GM19324 (cell line): Measurements from ENCODE around the gene SURF2.
"Not testable (repeated sequence)": the region's sequence is repeated elsewhere in the genome, so short reads cannot be mapped to it uniquely, and the experiment has no call there.

Source experiments
- ATAC-seq: cut with Tn5 transposase; IDR thresholded peaks from one replicate; pipeline ENCODE4 v1.9.1; 2021; ENCODE audit warnings: mild to moderate bottlenecking, moderate library complexity; ENCODE audit not compliant: unreplicated experiment, low FRiP score

Gene SURF2

DNA sequence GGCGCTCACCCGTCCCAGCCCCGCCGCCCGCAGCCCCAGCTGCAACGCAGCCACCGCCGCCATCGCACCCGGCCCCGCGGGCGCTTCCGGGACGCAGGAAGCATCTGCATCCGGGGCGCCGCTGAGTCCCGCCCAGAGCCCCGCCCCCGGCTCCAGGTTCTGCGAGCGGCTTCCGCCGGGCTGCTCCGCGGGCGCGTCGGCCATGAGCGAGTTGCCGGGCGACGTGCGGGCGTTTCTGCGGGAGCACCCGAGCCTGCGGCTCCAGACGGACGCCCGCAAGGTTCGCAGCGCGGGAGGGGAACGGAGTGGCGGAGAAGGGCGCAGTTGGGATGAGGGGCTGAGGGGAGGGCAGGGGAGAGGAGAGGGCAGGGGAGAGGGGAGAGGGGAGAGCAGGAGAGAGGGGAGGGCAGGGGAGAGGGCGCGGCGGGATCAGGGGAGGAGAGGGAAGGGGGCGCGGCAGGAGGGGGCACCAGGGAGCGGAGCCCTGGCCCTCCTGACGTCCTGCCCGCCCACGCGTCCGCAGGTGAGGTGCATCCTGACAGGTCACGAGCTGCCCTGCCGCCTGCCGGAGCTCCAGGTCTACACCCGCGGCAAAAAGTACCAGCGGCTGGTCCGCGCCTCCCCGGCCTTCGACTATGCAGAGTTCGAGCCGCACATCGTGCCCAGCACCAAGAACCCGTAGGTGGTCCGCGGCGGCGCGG lies at the start of gene SURF2, which contains the start of gene SURF1:
SURF2 (plus strand) TSS at position 160 of the 701 bp plus-strand sequence; CDS start at position 203, 43 bp downstream.
SURF1 (minus strand) TSS at position 97 of the 701 bp plus-strand sequence; CDS start at position 63, 34 bp downstream.
- peak; percentile 56 for ATAC-seq

DNA sequence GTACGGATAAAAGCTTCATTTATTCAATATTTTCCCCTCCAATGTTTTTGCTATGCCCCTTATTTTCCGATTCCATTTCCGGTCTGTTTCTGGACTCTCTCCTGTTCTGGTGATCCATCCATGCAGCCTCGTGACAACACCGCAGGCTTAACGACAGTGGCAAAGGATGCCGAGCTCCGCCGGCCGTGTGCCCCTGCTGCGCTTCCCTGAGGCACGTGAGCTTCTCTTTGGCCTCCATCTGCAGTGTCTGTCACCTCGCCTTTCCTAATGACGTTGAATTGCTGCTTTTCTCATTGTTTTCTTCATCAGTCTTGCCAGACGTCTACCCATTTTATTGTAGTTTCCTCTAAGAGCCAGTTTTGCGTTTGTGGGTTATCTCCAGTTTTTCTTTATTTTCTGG lies 49.0 kb upstream of the SURF2 start:
- ATAC-seq = no peak

DNA sequence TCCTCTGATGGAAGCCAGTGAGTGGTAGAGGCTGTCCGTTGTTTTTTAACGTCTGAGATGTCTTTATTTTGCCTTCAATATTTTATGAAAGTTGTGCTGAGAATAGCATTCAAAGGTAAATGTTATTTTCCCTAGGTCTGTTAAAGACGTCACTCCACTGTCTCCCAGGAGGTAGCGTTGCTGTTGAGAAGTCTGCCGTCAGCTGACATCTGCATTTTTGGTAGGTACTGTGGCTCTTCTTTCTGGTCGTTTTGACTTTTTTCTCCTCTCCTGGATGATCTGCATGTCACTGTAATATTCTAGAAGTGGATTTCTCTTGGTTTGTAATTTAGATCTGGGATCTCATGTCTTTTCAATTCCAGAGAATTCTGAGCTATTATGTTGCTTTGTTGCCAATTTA lies 46.7 kb upstream of the SURF2 start:
- no peak for ATAC-seq

DNA sequence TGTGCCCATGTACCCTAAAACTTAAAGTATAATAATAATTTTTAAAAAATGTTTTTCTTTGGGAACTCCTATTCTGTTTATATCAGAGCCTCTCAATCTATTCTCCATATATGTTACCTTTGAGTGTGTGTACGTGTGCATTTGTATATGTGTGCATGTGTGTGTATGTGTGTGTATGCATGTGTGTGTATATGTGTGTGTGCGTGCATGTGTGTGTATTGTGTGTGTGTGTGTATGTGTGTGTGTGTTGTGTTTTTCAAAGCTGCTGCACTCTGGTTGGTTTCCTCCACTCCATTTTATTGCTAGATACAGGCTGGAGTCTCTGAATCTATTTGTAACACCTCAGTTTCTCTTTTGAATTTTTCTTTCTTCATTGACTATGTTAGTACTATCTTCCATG lies 40.4 kb upstream of the SURF2 start:
- ATAC-seq = no peak

DNA sequence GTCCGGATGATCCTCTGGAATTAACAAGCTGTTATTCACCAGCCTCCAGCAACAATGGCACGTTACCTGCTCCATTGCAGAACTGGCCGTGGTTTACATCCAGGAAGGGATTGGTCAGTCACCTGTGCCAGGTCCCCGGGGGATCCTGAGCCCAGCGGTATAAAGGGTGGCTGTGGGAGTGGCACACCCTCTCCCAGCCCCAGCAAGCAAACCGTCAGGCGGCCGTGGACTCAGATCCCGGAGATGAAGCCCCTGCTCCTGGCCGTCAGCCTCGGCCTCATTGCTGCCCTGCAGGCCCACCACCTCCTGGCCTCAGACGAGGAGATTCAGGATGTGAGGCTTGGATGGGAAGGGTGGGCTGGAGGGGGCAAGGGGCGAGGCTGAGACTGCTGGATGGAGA lies 38.8 kb upstream of the SURF2 start:
- ATAC-seq = not testable (repeated sequence)

DNA sequence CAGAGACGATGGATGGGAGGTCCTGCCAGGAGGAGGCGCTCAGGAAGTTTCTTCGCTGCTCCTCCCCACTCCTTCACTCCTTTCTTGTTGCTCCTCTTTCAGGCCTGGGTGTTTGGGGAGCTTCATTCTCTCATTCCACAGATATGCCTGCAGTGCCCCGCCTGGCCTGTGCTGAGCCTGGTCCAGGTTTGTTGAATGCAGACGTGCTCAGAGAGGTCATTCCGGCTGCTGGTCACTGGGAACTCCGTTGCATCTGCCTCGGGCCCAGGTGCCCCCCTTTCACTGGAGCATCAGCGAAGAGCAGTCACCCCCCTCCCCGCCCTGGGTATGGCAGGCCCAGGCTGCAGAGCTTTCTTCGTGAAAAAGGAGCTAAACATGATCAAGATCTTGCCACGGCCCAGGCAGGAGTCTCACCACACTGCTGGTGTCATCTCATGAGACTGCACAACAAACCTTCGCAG lies 35.9 kb upstream of the SURF2 start:
- ATAC-seq = no peak

DNA sequence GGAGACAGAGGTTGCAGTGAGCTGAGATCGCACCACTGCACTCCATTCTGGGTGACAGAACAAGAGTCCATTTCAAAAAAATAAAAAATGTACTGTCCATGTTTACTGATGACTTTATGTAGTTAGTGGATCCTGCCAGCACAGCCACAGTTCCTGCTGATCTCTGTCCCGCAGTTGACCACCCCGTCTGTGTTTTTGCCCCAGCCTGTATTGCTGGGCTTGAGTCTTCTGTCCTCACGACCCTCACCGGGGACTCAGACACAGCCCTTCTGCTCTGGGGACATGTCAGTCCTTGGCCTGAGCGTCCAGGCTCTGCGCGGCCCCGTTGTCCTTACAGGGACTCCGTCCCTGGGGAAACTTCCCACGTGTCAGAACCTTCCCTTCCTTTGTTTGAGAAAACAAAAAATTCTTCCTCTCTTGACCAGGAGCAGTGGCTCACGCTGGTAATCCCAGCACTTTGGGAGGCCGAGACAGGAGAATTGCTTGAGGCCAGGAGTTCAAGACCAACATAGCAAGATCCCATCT lies 34.9 kb upstream of the SURF2 start:
- no peak for ATAC-seq

DNA sequence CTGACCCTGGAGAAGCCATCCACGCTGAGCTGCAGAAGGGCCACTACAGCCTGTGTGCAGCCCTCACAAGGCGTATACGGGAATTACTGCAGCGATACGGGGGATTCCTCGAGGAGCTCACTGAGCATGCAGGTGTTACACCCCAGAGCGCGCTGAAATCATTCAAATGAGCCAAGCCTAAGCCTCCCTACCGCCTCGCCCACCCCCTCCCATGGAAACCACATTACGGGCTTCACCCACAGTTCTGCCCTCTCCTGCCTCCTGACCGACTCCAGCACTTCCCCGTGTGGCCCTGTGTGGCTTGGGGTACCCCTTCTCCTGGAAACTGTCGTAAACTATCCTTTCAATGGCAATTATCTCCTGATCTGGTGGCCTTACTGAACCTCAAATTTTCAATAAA lies 33.6 kb upstream of the SURF2 start:
- no peak for ATAC-seq

DNA sequence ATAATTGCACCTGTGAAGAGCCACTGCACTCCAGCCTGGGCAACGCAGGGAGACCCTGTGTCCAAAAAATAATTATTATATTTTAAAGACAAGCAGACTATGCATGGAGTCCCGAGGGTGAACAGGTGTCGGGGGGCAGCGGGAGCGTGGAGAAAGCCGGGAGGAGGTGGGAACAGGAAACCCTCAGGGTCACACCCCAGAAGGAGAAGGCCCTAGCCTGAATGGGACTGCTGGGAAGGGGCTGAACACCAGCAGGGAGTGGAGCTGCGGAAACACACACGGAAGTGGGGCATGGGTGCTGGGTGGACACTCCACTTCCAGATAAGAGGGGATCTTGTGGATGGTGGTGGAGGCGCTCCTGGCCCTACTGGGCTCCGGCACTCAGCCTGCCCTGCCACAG lies 33.1 kb upstream of the SURF2 start:
- ATAC-seq = no peak

DNA sequence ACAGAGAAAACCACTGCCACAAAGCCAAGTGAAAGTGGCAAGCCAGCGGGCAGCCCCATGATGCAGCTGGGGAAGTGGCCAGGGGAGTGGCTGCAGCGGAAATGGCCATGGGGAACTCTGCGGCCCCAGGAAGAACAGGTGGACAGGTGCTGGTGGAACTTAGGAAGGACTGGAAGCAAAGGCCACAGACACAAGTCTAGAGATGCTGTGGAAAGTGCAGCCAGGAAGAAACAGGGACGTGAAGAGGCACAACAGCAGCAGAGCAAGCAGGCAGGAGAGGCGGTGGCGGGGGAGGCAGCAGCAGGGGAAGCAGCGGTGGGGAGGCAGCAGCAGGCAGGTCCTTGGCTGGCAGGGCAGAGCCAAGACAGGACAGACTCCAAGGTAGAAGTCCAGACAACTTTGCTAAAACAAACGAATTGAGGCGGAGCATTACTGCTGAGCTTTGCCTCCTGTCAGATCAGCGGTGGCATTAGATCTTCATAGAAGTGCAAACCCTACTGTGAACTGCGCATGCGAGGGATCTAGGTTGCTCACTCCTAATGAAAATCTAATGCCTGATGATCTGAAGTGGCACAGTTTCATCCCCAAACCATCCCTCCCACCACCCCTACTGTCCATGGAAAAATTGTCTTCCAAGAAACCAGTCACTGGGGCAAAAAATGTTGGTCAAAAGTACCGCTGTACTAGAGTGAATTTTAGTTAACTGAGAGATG lies 32.2 kb upstream of the SURF2 start:
- no peak for ATAC-seq

DNA sequence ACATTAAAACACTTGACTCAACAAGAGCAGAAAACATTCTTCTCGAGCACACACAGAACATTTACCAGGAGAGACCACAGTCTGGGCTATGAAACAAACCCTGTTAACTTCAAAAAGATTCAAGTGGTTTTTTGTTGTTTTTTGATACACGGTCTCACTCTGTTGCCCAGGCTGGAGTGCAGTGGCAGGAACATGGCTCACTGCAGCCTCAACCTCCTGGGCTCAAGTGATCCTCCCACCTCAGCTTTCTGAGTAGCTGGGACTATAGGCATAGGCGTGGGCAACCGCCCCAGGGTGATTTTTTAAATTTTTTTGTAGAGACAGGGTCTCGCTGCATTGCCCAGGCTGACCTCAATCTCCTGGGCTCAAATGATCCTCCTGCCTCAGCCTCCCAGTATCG lies 29.3 kb upstream of the SURF2 start:
- ATAC-seq = not testable (repeated sequence)

DNA sequence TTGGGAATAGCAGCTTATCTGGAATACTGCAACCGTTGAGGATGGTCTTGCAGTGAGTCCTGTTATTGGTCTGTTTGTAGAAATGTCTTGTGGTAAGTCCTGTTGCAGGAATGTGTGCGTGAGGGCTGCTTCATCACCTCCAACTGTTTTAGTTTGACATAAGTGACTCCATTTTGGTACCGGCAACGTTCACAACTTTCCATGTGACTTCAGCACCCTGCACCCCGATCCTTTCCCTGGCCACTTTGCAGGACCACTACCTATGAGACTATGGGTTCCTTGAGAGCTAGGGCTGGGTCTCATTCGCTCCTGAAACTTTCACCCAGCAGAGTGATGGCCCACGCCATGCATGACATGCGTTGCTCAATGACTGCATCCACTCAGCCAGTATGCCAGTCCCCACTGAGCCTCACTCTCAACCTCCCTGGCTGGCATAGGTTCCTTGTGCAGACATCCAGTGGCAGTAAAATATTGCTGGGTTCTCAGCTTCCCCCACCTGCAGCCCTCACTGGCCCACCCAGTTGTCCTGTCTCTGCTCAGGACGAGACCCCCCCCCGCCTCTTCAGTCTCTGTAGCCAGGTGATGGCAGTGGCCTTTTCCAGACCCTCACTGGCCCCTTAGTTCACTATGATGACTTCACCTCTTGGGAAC lies 28.4 kb upstream of the SURF2 start:
- no peak for ATAC-seq

DNA sequence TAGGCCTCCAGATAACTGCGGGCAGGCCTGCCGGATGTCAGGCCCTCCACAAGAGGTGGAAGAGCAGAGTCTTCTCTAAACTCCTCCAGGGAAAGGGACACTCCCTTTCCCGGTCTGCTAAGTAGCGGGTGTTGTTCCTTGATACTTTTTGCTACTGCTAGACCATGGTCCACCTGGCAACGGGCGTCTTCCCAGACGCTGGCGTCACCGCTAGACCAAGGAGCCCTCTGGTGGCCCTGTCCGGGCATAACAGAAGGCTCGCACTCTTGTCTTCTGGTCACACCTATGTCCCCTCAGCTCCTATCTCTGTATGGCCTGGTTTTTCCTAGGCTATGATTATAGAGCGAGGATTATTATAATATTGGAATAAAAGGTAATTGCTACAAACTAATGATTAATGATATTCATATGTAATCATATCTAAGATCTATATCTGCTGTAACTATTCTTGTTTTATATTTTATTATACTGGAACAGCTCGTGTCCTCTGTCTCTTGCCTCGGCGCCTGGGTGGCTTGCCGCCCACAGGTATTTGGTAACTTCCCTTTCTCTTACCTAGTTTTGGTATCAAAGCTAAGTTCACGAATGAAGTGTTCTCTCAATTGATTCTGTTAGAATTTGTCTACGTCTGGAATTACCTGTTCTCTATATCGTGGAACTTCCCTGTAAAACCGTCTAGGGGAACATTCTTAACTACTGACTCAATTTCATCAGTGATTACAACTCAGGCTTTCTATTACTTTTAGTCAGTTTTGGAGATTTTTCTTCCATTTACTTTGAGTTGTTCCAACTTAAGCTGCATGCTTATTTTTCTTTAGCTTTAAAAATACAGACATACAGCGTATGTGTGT lies 26.8 kb upstream of the SURF2 start:
- ATAC-seq = not testable (repeated sequence)

DNA sequence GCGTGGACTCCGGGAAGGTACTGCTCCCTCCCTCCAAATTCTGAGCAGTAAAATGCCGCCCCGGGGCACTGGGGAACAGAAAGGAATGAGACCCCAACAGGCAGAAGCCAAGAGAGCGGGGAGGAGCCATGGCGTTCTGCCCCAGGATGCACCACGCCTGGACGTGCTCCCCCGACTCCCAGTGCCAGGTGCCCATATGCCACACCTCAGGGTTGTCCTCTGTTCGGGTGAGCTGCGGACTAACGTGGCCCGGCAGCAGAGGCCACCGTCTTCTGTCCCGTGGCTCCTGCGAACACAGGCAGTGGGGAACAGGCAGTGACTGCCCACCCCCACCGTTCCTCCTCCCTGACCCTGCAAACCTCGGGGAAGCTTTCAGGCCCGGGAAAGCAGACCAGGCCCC lies 25.1 kb upstream of the SURF2 start:
- ATAC-seq = no peak

DNA sequence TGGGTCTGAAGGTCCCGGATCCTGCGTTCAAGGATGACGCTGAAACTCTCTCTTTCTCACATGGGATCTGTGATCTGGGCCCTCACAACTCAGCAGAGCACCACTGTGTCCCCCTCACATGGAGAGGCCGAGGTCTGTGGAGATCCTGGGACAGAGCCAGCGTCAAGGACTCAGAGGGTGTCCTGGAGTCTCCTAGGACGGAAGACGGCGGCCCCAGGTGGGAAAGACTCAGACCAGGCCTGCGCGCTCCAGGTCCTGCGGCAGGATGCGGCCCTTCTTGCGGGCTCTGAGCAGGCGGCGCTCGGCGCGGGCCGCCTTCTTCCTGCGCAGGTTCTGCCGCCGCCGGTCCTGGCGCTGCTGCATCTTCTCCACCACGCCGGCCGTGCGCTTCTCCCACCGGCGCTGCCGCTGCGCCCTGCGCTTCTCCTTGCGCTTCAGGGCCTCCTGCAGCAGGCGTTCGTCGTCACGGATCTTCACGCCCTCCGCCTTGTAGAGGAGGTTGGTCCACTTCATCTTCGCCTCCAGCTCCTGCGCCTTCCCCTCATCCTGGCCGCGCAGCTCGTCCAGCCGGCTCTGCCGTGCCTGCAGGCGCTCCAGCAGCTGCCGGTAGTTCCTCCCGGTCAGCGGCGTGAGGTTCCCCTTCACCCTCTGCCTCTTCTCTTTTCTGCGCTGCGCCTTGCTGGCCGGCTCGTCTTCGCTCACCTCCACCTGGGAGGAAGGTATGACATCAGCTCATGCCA lies 24.5 kb upstream of the SURF2 start:
- no peak for ATAC-seq

DNA sequence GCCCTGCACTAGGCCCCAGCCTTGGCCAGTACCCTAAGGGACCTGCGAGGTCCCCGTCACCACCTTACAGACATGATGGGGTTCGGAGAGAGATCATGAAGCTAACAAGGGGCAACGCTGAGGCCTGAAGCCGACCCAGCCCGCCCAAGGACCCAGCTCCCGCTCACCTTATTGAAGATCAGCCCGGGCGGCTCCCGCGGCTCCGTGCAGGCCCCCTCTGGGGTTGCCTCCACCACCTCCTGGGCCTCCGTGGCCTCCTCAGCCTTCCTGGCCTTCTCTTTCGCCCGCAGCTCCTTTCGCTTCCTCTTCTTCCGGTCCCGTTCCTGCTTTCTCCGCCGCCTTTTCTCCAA lies 24.0 kb upstream of the SURF2 start:
- ATAC-seq = no peak

DNA sequence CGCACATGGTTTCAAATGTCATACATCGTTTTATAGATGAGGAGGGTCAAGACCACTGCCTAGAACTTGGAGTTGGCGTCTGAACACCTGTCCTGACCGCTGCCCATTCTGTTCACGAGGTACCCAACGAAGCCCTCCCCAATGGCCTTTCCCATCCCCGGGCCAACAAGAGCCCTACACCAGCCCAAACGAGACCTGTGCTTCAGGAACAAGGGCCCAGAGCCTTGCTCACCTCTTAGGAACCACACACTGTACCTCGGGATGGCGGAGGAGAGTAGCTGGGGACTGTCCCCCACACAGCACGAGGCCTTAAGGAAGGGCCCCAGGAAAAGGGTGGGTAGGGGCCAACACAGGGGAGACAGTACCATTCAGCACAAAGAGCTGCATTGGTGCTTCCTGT lies 23.3 kb upstream of the SURF2 start:
- no peak for ATAC-seq

DNA sequence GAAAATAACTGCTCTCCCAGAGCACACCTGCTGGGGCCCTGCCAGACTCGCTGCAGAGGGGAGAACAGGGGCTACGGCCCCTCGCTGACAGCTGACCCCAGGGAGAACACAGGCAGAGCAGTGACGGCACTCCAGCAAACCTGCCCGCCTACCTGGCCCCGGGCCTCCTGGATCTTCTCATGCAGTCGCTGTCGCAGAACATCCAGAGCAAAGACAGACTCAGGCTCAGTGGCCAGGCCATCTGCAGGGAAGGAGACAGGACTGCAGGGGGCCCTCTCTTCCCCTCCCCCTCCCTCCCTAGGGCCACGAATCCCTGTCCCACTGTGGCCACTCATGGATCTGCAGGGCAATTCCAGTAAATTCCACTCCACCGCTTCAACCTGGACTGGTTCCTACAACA lies 22.8 kb upstream of the SURF2 start:
- ATAC-seq = no peak

DNA sequence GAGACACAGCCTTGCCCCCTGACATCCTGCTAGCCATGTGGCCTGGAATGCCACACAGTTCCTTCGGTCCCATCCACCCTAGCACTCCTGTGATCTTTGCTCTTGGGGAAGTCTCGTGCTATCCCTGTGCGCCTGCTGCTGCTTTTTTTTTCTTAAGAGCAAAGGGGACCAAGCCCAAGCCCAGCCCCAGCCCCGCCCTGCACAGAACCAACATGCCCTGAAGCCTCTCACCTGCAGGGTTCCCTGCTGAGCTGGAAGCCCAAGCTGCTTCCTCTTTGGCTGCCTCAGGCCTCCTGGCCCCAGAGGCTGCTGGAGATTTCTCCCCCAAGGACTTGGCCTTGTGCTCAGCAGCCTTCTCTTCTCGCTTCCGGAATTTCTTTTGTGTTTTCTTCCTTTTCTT lies 22.2 kb upstream of the SURF2 start:
- no peak for ATAC-seq

DNA sequence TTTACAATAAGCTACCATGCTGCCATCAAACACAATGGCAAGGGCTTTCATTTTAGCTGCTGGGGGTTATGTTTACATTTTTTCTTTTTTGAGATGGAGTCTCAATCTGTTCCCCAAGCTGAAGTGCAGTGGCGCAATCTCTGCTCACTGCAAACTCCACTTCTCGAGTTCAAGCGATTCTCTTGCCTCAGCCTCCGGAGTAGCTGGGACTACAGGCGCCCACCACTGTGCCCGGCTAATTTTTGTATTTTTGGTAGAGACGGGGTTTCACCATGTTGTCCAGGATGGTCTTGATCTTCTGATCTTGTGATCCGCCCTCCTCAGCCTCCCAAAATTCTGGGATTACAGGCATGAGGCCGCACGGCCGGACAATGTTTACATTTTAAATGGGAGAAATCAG lies 21.5 kb upstream of the SURF2 start:
- ATAC-seq = not testable (repeated sequence)
